ENCODE results near the gene GPR62.

DNA sequence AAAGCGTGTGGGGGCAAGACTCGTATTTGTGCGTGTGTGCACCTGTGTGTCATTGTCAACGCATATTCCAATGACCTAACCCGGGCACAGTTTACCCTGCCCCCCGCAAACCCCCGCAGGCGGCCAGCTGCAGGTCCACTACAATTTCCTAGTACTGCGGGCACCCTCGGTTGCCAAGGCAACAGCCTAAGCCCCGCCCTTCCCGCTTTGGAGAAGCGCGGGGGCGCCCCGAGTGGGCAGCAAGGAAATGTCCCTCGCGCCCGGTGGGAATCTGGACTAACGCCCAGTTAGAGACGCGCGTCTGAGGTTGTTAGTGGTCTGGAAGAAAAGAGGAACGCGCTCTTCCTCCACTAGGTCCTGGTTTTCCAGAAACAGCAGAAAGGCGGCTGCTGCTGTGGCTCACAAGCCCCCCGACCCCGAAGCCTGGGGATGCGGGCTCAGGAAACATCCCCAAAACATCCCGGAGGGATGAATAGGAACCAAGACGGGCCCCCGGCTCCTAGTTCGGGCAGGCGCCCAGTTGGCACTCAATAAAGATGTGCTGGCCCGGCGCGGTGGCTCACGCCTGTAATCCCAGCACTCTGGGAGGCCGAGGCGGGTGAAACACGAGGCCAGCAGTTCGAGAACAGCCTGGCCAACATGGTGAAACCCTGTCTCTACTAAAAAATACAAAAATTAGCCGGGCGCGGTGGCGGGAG is 20.8 kb downstream of the GPR62 start:
- TF ChIP-seq, protein P1, sequence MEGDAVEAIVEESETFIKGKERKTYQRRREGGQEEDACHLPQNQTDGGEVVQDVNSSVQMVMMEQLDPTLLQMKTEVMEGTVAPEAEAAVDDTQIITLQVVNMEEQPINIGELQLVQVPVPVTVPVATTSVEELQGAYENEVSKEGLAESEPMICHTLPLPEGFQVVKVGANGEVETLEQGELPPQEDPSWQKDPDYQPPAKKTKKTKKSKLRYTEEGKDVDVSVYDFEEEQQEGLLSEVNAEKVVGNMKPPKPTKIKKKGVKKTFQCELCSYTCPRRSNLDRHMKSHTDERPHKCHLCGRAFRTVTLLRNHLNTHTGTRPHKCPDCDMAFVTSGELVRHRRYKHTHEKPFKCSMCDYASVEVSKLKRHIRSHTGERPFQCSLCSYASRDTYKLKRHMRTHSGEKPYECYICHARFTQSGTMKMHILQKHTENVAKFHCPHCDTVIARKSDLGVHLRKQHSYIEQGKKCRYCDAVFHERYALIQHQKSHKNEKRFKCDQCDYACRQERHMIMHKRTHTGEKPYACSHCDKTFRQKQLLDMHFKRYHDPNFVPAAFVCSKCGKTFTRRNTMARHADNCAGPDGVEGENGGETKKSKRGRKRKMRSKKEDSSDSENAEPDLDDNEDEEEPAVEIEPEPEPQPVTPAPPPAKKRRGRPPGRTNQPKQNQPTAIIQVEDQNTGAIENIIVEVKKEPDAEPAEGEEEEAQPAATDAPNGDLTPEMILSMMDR (IDR thresholded peaks at IDR 0.05) = peak in 1 of 7 experiments; percentile 1
- no peak for TF ChIP-seq POLR2A (IDR thresholded peaks at IDR 0.05)
